ENCODE measurements around the gene UCP3.

Gene UCP3

GRCh38 chr11:74017631-74018030, 8.7 kb upstream of the UCP3 start:
- DNase-seq = no peak

- DNase-seq = no peak
Measured at GRCh38 chr11:74015919-74016684, 7.2 kb upstream of the UCP3 start.

- DNase-seq = no peak
Measured at GRCh38 chr11:74014880-74015279, 6.0 kb upstream of the UCP3 start.

- DNase-seq = no peak
Measured at GRCh38 chr11:74013141-74013540, 4.3 kb upstream of the UCP3 start.

- no peak for DNase-seq
Measured at GRCh38 chr11:74012074-74012809, 3.4 kb upstream of the UCP3 start.

GRCh38 chr11:74011360-74012073, 2.6 kb upstream of the UCP3 start:
- DNase-seq = peak; percentile 32

GRCh38 chr11:74010306-74011300, 1.7 kb upstream of the UCP3 start:
- no peak for DNase-seq

GRCh38 chr11:74009675-74010305, 905 bp upstream of the UCP3 start:
- no peak for DNase-seq

- no peak for DNase-seq
Measured at GRCh38 chr11:74009230-74009547, 304 bp upstream of the UCP3 start.

- DNase-seq = no peak
Measured at GRCh38 chr11:74007691-74008372, 1.1 kb downstream of the UCP3 start.

- DNase-seq = no peak
Measured at GRCh38 chr11:74006743-74007304, 2.1 kb downstream of the UCP3 start.

GRCh38 chr11:74005721-74006517, 3.0 kb downstream of the UCP3 start:
- no peak for DNase-seq

- DNase-seq = no peak
Measured at GRCh38 chr11:74004759-74005615, 3.9 kb downstream of the UCP3 start.

- DNase-seq = no peak
Measured at GRCh38 chr11:74004046-74004695, 4.7 kb downstream of the UCP3 start.

GRCh38 chr11:74002832-74003231, 6.1 kb downstream of the UCP3 start:
- DNase-seq = no peak

- no peak for DNase-seq
Measured at GRCh38 chr11:74001822-74002286, 7.0 kb downstream of the UCP3 start.

- DNase-seq = no peak
Measured at GRCh38 chr11:74000307-74001133, 8.4 kb downstream of the UCP3 start.
